GM12872 (cell line): ENCODE results near the gene KSR2.

Experiments
- TF ChIP-seq, protein P1 (sequence below): IDR thresholded peaks from 3 replicates; pipeline ENCODE4 v1.5.1; 2011; ENCODE audit warnings: low read depth, mild to moderate bottlenecking, low read length, moderate library complexity; ENCODE audit not compliant: insufficient read depth

KSR2 gene

GRCh38 chr12:117825827-117826226 lies 143.0 kb downstream of the KSR2 start:
- TF ChIP-seq, protein P1, sequence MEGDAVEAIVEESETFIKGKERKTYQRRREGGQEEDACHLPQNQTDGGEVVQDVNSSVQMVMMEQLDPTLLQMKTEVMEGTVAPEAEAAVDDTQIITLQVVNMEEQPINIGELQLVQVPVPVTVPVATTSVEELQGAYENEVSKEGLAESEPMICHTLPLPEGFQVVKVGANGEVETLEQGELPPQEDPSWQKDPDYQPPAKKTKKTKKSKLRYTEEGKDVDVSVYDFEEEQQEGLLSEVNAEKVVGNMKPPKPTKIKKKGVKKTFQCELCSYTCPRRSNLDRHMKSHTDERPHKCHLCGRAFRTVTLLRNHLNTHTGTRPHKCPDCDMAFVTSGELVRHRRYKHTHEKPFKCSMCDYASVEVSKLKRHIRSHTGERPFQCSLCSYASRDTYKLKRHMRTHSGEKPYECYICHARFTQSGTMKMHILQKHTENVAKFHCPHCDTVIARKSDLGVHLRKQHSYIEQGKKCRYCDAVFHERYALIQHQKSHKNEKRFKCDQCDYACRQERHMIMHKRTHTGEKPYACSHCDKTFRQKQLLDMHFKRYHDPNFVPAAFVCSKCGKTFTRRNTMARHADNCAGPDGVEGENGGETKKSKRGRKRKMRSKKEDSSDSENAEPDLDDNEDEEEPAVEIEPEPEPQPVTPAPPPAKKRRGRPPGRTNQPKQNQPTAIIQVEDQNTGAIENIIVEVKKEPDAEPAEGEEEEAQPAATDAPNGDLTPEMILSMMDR = no peak

DNA sequence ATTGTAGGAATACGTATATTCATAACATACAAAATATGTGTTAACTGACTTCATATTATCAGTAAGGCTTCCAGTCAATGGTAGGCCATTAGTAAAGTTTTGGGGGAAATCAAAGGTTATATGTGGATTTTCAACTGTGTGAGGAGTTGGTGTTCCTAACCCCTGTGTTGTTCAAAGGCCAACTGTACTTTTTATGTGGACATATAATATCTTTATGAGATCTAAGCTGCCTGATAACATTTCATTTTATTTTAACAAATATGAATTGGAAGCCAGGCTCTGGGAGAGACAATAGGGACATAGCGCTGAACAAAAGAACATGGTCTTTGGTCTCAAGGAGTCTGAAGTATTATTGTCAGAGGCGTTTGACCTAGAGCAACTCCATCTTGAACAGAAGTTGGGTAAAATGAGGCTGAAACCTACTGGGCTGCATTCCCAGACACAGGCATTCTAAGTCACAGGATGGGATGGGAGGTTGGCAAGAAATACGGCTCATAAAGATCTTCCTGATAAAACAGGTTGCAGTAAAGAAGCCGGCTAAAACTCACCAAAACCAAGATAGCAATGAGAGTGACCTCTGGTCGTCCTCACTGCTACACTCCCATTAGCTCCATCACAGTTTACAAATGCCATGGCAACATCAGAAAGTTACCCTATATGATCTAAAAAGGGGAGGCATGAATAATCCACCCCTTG lies 147.2 kb downstream of the KSR2 start:
- TF ChIP-seq, protein P1 = no peak

GRCh38 chr12:117820216-117820907 lies 148.4 kb downstream of the KSR2 start:
- TF ChIP-seq, protein P1 = no peak

DNA sequence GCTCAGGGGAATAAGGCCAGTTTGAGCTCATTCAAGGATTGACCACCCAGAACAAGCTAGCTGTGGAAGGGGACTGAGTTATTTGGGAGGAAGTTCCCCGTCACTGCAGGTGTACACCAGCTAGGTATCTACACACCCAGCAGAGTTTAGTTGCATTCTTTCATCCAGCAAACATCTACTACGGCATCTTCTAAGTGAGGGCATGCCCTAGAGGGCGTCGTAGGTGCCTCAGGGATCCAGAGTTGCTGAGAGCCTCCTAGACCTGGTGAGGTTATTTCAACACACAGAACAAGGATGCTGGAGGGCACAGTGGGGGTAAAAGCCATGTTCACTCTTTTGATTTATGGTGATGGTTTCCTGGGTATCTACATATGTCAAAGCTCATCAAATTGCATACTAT lies 149.6 kb downstream of the KSR2 start:
- TF ChIP-seq, protein P1 = no peak

DNA sequence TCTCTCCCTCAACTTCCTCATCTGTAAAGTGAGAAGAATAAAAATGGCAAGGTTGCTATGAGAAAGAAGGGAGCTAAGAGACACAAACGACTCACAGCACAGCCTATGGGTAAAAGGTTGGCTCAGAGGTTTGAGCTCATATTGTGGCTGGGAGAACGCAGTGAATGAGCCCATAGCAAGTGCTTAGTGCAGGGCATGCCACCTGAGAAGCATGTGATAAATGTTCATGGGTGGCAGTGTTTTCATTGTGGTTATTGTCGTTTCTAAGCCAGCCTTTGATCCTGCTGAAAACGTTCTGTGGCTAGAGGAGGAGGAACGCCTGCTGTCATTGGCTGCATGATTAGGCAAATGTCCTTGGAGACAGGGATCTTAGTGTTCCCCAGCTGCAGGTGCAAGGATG lies 150.4 kb downstream of the KSR2 start:
- TF ChIP-seq, protein P1 = no peak

- TF ChIP-seq, protein P1 = no peak
These were observed 159.3 kb downstream of the KSR2 start for GRCh38 chr12:117809509-117809908.

- TF ChIP-seq, protein P1 = no peak
These were observed 160.8 kb downstream of the KSR2 start for GRCh38 chr12:117807946-117808345.
